NT2/D1 (cell line): Measurements from ENCODE around the gene CDH12.
"Not testable (repeated sequence)": the region's sequence is repeated elsewhere in the genome, so short reads cannot be mapped to it uniquely, and the experiment has no call there.

Experiments
- SUZ12 ChIP-seq: IDR thresholded peaks from 2 replicates; pipeline ENCODE4 v1.6.1; 2011; ENCODE audit not compliant: insufficient read length, insufficient read depth; ENCODE audit errors: extremely low read depth
- YY1 ChIP-seq: IDR thresholded peaks from 2 replicates; pipeline ENCODE4 v1.6.1; 2011; ENCODE audit not compliant: insufficient read length, insufficient read depth

GRCh38 chr5:22001097-22001496 is 852.0 kb downstream of the CDH12 start:
- not testable (repeated sequence) for TF ChIP-seq SUZ12, YY1
